Right lobe of liver (tissue), 4 donors: ENCODE results near the gene DDIT4L.
"Not testable (repeated sequence)": the region's sequence is repeated elsewhere in the genome, so short reads cannot be mapped to it uniquely, and the experiment has no call there.

Experiments
- CTCF ChIP-seq, 4 donors: fragments of 200-600 bp in 3 of 4; fragments of 450-650 bp in 1 of 4; IDR thresholded peaks; one replicate each; pipeline versions ENCODE4 v1.5.1 to v1.8.0; 2016 to 2022; ENCODE audit warnings: antibody characterized with exemption in 4 of 4, mild to moderate bottlenecking in 2 of 4
- POLR2A ChIP-seq: fragments of 450-650 bp; IDR thresholded peaks from one replicate; pipeline ENCODE4 v1.6.1; 2017; ENCODE audit warnings: antibody characterized with exemption, mild to moderate bottlenecking
- donor health status: DM: no; HTN: no; CAD: no.
- donor health status: DM: no; HTN: no; CAD: no.
- donor health status: DM: no; HTN: yes; CAD: no.

- TF ChIP-seq CTCF (IDR thresholded peaks at IDR 0.05); POLR2A: not testable (repeated sequence)
These were observed 52.9 kb downstream of the DDIT4L start for GRCh38 chr4:100137320-100137719.
